Astrocyte (in vitro differentiated cells and primary cell): Measurements from ENCODE around the gene LYSMD4. TPM values are rescaled to one million over a fixed set of nuclear protein-coding genes. Genes with fewer than 3 reads are reported as not detected.

ENCODE experiments used
- DNase-seq: peaks from one replicate; pipeline ENCODE4 v3.0.0-alpha.2; 2010; ENCODE audit warnings: low read depth
- FAIRE-seq: peaks from 2 replicates; lab custom pipeline; 2011; peaks lifted over from hg19 to GRCh38; lab: Jason Lieb, UNC
- H2AFZ ChIP-seq: 2 replicates; pipeline ENCODE4 v1.6.0; 2012; ENCODE audit warnings: low read depth, low read length, inconsistent platforms
- H3K27ac ChIP-seq: 2 replicates; pipeline ENCODE4 v1.5.1; 2011; ENCODE audit warnings: low read depth, low read length, inconsistent platforms
- H3K27me3 ChIP-seq: 2 replicates; pipeline ENCODE4 v1.6.0; 2011; ENCODE audit warnings: low read length, inconsistent platforms; ENCODE audit not compliant: insufficient read depth
- H3K36me3 ChIP-seq: 2 replicates; pipeline ENCODE4 v1.5.1; 2011; ENCODE audit warnings: low read length, inconsistent platforms; ENCODE audit not compliant: insufficient read depth
- H3K4me1 ChIP-seq: 2 replicates; pipeline ENCODE4 v1.5.1; 2011; ENCODE audit warnings: low read length, inconsistent platforms; ENCODE audit not compliant: insufficient read depth
- H3K4me2 ChIP-seq: 2 replicates; pipeline ENCODE4 v1.6.0; 2012; ENCODE audit warnings: low read length, inconsistent platforms
- H3K4me3 ChIP-seq: 2 replicates; pipeline ENCODE4 v1.5.1; 2011; ENCODE audit warnings: low read depth, mild to moderate bottlenecking, low read length, inconsistent platforms; ENCODE audit not compliant: insufficient read depth
- H3K79me2 ChIP-seq: 2 replicates; pipeline ENCODE4 v1.6.0; 2012; ENCODE audit warnings: mild to moderate bottlenecking, low read length, inconsistent platforms; ENCODE audit not compliant: insufficient read depth
- H3K9ac ChIP-seq: 2 replicates; pipeline ENCODE4 v1.6.0; 2012; ENCODE audit warnings: mild to moderate bottlenecking, low read length, inconsistent platforms
- H3K9me3 ChIP-seq: 2 replicates; pipeline ENCODE4 v1.5.1; 2012; ENCODE audit warnings: low read depth, mild to moderate bottlenecking, low read length, inconsistent platforms; ENCODE audit not compliant: insufficient read depth
- H4K20me1 ChIP-seq: 2 replicates; pipeline ENCODE4 v1.6.0; 2012; ENCODE audit warnings: low read length, inconsistent platforms; ENCODE audit not compliant: insufficient read depth
- H3K27ac Mint-ChIP-seq: one replicate; pipeline ENCODE4 v1.8.0; 2021; ENCODE audit warnings: mild to moderate bottlenecking, mixed read lengths; ENCODE audit not compliant: unreplicated experiment
- H3K27me3 Mint-ChIP-seq: one replicate; pipeline ENCODE4 v1.8.0; 2021; ENCODE audit warnings: low read depth, mixed read lengths; ENCODE audit not compliant: unreplicated experiment
- H3K36me3 Mint-ChIP-seq: one replicate; pipeline ENCODE4 v1.8.0; 2021; ENCODE audit warnings: low read depth, mixed read lengths; ENCODE audit not compliant: unreplicated experiment
- H3K4me1 Mint-ChIP-seq: one replicate; pipeline ENCODE4 v1.8.0; 2021; ENCODE audit warnings: low read depth, mixed read lengths; ENCODE audit not compliant: unreplicated experiment
- H3K4me3 Mint-ChIP-seq: one replicate; pipeline ENCODE4 v1.8.0; 2021; ENCODE audit warnings: mild to moderate bottlenecking, moderate library complexity, mixed read lengths; ENCODE audit not compliant: unreplicated experiment
- H3K9me3 Mint-ChIP-seq: one replicate; pipeline ENCODE4 v1.8.0; 2021; ENCODE audit warnings: mild to moderate bottlenecking, mixed read lengths; ENCODE audit not compliant: unreplicated experiment
- EZH2 ChIP-seq: IDR thresholded peaks from 2 replicates; pipeline ENCODE4 v1.6.1; 2012; ENCODE audit warnings: mild to moderate bottlenecking, low read length, inconsistent platforms; ENCODE audit not compliant: insufficient read depth
- total RNA-seq: library from RNA; stranded (reverse); gene quantifications from 2 replicates; pipeline ENCODE4 v1.2.1, GENCODE V29; 2021
- TF ChIP-seq, protein P1 (sequence below): IDR thresholded peaks from 2 replicates; pipeline ENCODE4 v1.5.1; 2011; ENCODE audit warnings: low read depth, mild to moderate bottlenecking, inconsistent platforms, low read length, moderate library complexity; ENCODE audit not compliant: insufficient read depth

LYSMD4 gene
- total RNA-seq, 1 donor from 2014 or later, result 5.0 TPM

DNA sequence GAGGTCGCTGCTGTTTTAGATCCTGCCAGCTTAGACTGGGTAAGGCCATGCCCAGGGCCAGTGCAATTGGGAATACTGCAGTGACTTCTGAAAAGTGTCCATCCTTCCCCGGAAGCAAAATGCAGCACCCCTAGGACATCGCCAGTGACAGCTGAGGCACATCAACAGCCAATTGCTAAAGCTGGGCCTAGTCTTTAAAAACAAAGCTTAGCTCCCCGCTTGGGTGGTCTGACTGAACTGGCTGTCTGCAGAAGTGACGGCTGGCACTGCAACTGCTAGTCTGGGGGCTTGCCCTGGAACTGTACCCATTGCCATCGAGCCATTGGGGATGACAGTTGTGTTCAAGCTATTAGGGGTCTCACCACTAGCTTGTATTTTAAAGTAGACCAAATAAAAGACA lies 4.3 kb downstream of the LYSMD4 start:
- Histone ChIP-seq H3K4me3 (no peak overlapping the region), H4K20me1 (peaks cover 14% of the 10 kb centered on the region), H2AFZ (no peak overlapping the region), H3K9me3 (peaks cover 12% of the 10 kb centered on the region), H3K9ac (no peak overlapping the region), H3K4me1 (peaks cover 5% of the 10 kb centered on the region), H3K79me2 (no peaks in the 10 kb centered on the region), H3K27ac (no peak overlapping the region), H3K4me2 (no peak overlapping the region), H3K36me3 (peaks cover 3% of the 10 kb centered on the region), H3K27me3 (no peaks in the 10 kb centered on the region)
- peaks cover 6% of the 10 kb centered on the region for H3K9me3 Mint-ChIP-seq
- DNase-seq (no peak), FAIRE-seq (no peak)
- H3K36me3 Mint-ChIP-seq, result peaks cover 19% of the 10 kb centered on the region
- TF ChIP-seq, protein P1, sequence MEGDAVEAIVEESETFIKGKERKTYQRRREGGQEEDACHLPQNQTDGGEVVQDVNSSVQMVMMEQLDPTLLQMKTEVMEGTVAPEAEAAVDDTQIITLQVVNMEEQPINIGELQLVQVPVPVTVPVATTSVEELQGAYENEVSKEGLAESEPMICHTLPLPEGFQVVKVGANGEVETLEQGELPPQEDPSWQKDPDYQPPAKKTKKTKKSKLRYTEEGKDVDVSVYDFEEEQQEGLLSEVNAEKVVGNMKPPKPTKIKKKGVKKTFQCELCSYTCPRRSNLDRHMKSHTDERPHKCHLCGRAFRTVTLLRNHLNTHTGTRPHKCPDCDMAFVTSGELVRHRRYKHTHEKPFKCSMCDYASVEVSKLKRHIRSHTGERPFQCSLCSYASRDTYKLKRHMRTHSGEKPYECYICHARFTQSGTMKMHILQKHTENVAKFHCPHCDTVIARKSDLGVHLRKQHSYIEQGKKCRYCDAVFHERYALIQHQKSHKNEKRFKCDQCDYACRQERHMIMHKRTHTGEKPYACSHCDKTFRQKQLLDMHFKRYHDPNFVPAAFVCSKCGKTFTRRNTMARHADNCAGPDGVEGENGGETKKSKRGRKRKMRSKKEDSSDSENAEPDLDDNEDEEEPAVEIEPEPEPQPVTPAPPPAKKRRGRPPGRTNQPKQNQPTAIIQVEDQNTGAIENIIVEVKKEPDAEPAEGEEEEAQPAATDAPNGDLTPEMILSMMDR, result no peak
- TF ChIP-seq EZH2, result no peak
- no peaks in the 10 kb centered on the region for H3K4me1 Mint-ChIP-seq
- no peaks in the 10 kb centered on the region for H3K27me3 Mint-ChIP-seq
- no peak overlapping the region for H3K4me3 Mint-ChIP-seq
- no peak overlapping the region for H3K27ac Mint-ChIP-seq

GRCh38 chr15:99727733-99728132 lies 5.5 kb downstream of the LYSMD4 start:
- Histone ChIP-seq H3K9ac (no peak overlapping the region), H2AFZ (no peak overlapping the region), H4K20me1 (peaks cover 14% of the 10 kb centered on the region), H3K27me3 (no peaks in the 10 kb centered on the region), H3K27ac (no peak overlapping the region), H3K4me3 (no peak overlapping the region), H3K4me1 (peaks cover 5% of the 10 kb centered on the region), H3K4me2 (no peak overlapping the region), H3K36me3 (peaks cover 3% of the 10 kb centered on the region), H3K9me3 (peaks cover 12% of the 10 kb centered on the region), H3K79me2 (no peaks in the 10 kb centered on the region)
- no peaks in the 10 kb centered on the region for H3K27me3 Mint-ChIP-seq
- peaks cover 25% of the 10 kb centered on the region for H3K36me3 Mint-ChIP-seq
- FAIRE-seq, result no peak
- no peaks in the 10 kb centered on the region for H3K4me1 Mint-ChIP-seq
- peaks cover 6% of the 10 kb centered on the region for H3K9me3 Mint-ChIP-seq
- H3K4me3 Mint-ChIP-seq, result no peak overlapping the region
- H3K27ac Mint-ChIP-seq, result no peak overlapping the region
- DNase-seq, result no peak
- TF ChIP-seq, protein P1, result no peak
- TF ChIP-seq EZH2, result no peak

DNA sequence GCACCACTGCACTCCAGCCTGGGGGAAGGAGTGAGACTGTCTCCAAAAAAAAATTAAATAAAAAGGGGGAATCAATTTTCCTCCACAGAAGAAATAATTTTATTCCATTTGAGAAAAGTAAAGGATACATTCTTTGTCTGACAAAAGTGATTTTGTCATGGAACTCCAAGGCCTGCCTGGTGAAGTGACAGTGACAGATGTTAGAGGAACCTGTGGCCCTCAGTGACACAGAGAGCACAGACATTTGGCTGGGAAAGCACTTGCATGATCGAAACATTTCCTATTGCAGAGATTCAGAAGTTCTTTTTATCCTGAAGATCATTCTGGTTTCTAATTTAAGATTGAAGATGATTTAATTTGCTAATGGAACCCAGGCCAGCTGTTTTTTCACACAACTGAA lies 5.9 kb downstream of the LYSMD4 start:
- Histone ChIP-seq H3K9me3 (peaks cover 12% of the 10 kb centered on the region), H3K27ac (no peak overlapping the region), H4K20me1 (peaks cover 15% of the 10 kb centered on the region), H3K79me2 (no peaks in the 10 kb centered on the region), H3K4me3 (no peak overlapping the region), H3K4me1 (peaks cover 1% of the 10 kb centered on the region), H2AFZ (no peak overlapping the region), H3K4me2 (no peak overlapping the region), H3K9ac (no peak overlapping the region), H3K36me3 (peaks cover 3% of the 10 kb centered on the region), H3K27me3 (no peaks in the 10 kb centered on the region)
- no peak for FAIRE-seq
- Mint-ChIP-seq H3K4me3 (no peak overlapping the region), H3K4me1 (no peaks in the 10 kb centered on the region), H3K36me3 (peaks cover 26% of the 10 kb centered on the region), H3K9me3 (peaks cover 6% of the 10 kb centered on the region), H3K27ac (no peak overlapping the region), H3K27me3 (no peaks in the 10 kb centered on the region)
- DNase-seq, result no peak
- TF ChIP-seq, protein P1, result no peak
- no peak for TF ChIP-seq EZH2
